ENCODE results near the gene KLHL25.
"Not testable (repeated sequence)": the region's sequence is repeated elsewhere in the genome, so short reads cannot be mapped to it uniquely, and the experiment has no call there.

KLHL25 gene, protein sequence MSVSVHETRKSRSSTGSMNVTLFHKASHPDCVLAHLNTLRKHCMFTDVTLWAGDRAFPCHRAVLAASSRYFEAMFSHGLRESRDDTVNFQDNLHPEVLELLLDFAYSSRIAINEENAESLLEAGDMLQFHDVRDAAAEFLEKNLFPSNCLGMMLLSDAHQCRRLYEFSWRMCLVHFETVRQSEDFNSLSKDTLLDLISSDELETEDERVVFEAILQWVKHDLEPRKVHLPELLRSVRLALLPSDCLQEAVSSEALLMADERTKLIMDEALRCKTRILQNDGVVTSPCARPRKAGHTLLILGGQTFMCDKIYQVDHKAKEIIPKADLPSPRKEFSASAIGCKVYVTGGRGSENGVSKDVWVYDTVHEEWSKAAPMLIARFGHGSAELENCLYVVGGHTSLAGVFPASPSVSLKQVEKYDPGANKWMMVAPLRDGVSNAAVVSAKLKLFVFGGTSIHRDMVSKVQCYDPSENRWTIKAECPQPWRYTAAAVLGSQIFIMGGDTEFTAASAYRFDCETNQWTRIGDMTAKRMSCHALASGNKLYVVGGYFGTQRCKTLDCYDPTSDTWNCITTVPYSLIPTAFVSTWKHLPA

GRCh38 chr15:85794598-85795336 is at the start of gene KLHL25:
Gene KLHL25 (minus strand): TSS chr15:85794925. CDS start chr15:85769810, 25,115 bp downstream.
- peak; percentile 86 to 92 (median 88) for DNase-seq

DNA sequence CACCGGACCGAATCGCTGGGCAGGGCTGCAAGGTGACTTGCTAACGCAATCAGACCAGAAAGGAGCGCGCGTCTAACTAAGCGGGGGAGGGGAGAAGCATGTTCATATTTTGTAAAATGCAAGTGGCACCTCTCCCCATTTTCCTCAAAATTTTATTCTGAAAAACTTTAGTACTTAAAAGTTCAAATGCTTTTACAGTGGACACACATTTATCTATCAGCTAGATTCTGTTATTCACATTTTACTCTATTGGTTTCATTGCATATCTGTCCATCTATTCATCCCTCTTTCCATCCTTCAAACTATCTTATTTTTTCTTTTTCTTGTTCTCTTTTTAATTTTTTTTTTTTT is 46.1 kb upstream of the KLHL25 start:
- no peak for DNase-seq

GRCh38 chr15:85840079-85840801 is 45.5 kb upstream of the KLHL25 start:
- peak; percentile 49 to 84 (median 69) for DNase-seq

DNA sequence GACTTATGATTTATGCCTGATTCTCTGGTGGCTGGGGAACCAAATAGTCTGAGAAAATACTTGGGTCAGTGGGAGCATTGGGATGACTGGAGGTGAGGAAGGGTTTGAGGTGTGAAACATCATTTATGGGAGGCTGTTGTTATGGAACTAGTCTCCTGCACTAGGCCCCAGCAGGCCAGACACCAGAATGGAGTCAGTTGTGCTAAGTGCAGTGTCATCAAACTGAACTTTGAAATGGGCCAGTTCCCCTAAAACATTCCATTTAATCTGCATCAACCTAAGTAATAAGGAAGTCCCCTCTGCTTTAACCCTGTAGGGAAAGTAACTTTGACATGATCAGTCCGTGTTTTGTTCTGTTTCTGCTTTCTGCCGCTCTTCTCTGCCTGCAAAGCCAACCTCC is 44.9 kb upstream of the KLHL25 start:
- DNase-seq, result no peak

- no peak for DNase-seq
Measured at GRCh38 chr15:85838655-85839054, 43.9 kb upstream of the KLHL25 start.

- DNase-seq, result no peak
Measured at GRCh38 chr15:85837881-85838280, 43.2 kb upstream of the KLHL25 start.

GRCh38 chr15:85837011-85837433 is 42.3 kb upstream of the KLHL25 start:
- DNase-seq, result no peak

GRCh38 chr15:85834651-85835050 is 39.9 kb upstream of the KLHL25 start:
- DNase-seq, result no peak

DNA sequence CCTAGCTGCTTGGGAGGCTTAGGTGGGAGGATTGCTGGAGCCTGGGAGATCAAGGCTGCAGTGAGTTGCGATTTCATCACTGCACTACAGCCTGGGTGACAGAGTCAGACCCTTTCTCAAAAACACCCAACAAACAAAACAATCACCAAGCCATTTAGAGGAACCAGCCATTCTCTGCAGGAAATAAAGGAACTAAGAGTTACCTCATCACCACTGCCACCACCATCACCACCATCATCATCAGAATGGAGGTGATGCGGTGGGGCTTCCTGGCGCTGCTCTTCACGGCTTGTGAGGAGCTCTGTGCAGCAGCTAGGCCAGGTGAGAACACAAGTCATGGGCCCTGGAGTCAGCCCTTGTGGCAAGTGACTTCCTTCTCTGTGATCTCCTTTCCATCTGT is 37.7 kb upstream of the KLHL25 start:
- DNase-seq, result no peak

DNA sequence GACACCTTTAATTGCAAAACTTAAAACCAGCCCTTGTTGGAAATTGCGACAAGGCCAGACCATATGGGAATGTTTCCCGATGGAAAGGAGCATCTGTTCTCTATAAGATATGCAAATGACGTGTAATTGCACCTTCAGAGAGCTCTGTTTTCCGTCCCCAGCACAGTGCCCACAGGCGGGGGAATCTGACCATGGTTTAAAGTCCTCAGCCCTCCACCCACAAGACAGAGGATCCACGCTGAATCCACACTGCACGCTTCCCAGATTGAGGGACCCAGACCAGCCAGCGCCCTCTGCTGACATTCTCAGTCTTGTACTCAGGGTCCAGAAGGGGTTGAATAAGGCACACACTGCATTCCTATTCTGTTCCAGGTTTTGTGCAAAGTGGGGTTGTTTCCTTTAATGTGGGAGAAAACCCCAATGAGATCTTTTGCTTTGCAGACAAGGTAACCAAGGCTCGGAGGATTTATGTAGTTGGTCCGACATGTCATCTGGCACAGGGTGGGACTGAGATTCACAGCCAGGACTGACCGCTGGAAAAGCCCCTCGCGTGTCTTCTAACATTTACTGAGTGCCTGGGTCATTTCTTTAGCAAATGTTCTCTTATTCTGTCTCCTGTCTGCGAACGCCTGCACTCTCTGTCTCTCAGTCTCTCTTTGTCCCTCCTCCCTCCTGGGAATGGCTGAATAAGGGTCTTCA is 36.8 kb upstream of the KLHL25 start:
- DNase-seq, result peak in 3 of 6 experiments; percentile 8 to 19 (median 16)

DNA sequence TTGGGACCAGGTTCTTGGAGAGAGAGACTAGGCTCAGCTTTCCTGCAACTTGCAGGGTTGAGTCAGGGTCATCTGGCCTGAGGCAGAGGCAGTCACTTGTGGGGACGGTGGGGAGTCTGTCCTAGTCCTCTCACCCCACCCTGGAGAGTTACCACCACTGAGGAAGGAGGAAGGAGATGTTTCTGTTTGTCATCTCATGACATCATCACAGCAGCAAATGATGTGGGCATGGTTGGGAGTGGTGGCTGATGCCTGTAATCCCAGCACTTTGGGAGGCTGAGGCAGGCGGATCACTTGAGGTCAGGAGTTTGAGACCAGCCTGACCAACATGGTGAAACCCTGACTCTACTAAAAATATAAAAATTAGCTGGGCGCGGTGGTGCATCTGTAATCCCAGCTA is 35.0 kb upstream of the KLHL25 start:
- not testable (repeated sequence) for DNase-seq

GRCh38 chr15:85828874-85829273 is 34.1 kb upstream of the KLHL25 start:
- no peak for DNase-seq

GRCh38 chr15:85828126-85828525 is 33.4 kb upstream of the KLHL25 start:
- DNase-seq, result no peak

DNA sequence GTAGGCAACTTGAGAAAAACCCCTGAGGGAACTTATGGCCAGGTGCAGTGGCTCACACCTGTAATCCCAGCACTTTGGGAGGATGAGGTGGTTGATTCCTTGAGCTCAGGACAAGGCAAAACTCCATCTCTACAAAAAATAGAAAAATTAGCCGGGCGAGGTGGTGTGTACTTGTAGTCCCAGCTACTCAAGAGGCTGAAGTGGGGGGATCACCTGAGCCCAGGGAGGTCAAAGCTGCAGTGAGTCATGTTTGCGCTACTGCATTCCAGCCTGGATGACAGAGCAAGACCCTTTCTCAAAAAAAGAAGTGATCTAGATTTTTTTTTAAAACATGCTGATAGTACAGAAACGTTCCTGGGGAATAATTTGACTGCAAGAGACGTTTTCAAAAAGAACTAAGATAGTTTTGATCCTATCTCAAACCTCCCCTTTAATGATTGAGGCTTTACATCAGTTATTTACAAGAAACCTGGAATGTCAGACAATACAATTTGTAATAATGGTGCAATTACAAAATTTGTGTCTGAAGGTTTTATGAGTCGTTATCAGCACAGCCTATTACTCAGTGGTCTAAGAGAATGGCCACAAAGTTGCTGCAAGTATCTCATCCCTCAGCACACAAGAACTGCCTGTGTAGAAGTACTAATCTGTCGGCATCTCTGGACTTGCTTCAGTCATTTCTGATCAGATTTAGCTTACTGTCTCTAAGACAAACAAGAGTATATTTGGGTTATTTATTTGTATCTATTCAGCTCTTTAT is 32.2 kb upstream of the KLHL25 start:
- DNase-seq, result no peak

DNA sequence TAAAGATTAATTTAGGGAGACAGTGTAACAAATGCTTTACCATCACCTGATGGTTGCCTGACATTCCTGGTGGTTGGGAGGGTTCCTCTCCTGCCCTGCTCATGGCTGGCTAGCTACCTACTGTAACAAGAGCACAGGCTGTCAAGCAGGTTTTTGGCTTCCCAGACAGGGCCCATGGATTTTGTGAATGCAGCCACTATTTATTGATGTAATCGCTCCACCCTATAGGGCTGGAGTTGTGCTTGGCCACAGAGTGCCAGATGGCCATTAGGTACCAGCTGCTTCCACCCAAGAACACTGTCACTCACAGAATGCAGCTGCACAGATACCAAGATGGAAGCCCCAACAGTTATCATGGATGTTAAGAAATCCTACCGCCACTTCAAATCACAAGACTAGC is 31.0 kb upstream of the KLHL25 start:
- DNase-seq, result no peak

- DNase-seq, result no peak
Measured at GRCh38 chr15:85825118-85825517, 30.4 kb upstream of the KLHL25 start.

GRCh38 chr15:85821545-85821944 is 26.8 kb upstream of the KLHL25 start:
- no peak for DNase-seq

DNA sequence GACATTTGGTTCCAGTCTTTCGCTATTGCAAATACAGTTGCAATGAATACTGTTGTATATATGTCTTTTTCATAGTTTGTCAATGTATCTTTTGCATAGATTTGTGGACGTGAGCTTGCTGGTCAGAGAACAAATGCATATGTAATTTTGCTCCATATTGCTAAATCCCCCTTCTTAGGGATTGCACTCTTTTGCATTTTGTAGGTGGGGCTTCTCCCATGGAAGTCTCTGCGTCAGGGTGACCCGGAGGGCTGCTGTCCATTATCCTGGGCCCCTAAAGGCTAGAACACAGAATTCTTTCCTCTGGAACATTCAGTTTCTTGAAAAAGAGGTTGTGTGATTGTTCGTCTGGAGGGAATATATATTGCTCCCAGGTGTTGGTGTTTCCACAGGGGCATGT is 25.2 kb upstream of the KLHL25 start:
- DNase-seq, result no peak

DNA sequence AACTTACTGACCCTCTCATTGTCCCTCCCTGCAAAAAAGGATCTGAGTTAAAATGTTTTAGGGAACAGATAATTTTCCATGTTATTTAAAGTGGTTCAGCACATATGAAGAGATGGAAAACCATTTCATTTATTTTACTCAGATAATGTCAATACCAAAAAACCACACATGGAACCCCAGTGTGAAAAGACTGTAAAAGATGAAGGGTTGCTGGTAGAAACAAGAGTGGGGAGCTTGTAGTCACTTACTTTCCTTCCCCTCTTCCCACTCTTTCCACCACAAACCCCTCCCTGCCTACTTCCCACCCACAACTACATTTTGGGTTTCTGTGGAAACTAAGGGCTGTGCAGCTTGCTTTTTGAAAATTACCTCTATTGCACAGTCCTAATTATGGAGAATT is 18.5 kb upstream of the KLHL25 start:
- DNase-seq, result no peak

GRCh38 chr15:85810075-85810474 is 15.3 kb upstream of the KLHL25 start:
- DNase-seq, result no peak

DNA sequence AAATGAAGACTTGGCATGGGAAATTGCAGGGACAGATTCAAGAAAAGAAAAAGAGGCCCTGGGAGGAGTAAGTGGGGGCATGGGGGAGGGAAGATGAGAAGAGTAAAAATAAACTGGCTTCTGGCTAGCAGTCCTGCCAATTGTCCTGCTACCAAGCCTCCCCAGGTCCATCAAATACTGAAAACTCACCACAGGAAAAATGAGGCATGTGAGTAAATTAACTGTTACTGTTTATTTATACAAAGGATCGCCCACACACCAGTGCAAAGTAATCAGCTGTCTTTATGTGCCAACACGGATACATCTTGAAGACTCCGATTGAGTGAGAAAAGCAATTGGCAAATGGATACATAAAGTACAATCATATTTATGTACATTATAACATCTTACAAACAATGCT is 10.7 kb upstream of the KLHL25 start:
- DNase-seq, result no peak
